Pulmonary artery endothelial cell (primary cell): Measurements from ENCODE around the gene ZCCHC10. TPM values are rescaled to one million over a fixed set of nuclear protein-coding genes. Genes with fewer than 3 reads are reported as not detected.
"Not testable (repeated sequence)": the region's sequence is repeated elsewhere in the genome, so short reads cannot be mapped to it uniquely, and the experiment has no call there.

ENCODE experiments used
- DNase-seq: peaks from one replicate; pipeline ENCODE4 v3.0.0-alpha.2; 2011; ENCODE audit warnings: low read depth, low spot score
- total RNA-seq: library from RNA; depleted of rRNA; stranded (reverse); fragments of >200 nt; gene quantifications from 2 replicates; pipeline ENCODE4 v1.2.3, GENCODE V29; 2014

The ZCCHC10 gene
- total RNA-seq, 1 donor from 2014 or later = 14.7 TPM

- DNase-seq = no peak
These were observed 15.6 kb upstream of the ZCCHC10 start for GRCh38 chr5:133041910-133042309.

DNA sequence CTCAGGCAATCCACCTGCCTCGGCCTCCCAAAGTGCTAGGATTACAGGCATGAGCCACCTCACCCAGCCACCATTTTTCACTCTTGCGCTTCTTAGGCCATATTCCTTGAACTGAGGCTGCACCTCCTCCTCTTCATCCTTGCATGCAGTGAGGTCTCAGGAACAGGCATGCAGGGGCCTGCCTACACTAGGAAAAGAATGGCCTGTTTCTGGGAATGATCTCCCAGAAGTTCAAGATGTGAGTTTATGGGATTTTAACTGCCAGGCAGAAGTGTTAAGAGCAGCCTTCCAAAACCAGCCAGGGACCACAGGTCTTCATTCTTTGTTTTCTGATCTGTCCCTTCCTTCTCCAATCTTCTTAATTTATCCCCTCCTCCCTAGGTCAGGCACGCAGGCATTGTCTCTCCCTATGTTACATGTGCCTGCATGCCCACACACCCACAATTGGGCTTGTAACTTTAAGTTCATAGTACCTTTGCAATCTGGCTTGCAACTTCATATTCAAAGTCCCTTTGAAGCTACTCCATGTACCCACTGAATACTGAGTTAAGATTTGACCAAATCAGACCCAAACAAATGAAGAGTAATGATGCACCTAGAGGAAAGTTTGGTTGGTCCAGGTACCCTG, 14.9 kb upstream of the ZCCHC10 start:
- no peak for DNase-seq

GRCh38 chr5:133036677-133037076, 10.3 kb upstream of the ZCCHC10 start:
- DNase-seq = not testable (repeated sequence)

DNA sequence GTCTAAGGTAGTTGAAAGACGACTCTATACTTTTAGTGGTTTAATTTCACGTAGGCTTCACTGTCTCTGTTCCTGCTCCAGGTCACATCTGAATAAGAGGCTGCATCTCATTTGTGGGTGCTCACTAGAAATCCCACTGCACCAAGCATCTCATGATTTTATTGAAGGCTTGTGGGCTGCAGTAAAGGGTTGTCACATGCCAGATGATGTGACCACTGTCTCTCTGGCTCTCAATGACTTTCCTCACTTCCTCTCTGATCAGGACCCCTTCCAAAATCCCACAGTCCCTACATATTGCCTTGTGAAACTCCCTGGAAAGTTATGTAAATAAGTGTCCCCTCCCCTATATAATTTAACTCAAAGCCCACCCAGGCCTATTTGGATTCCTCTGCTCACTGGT, 8.9 kb upstream of the ZCCHC10 start:
- DNase-seq = no peak

GRCh38 chr5:133034064-133034463, 7.7 kb upstream of the ZCCHC10 start:
- DNase-seq = no peak

DNA sequence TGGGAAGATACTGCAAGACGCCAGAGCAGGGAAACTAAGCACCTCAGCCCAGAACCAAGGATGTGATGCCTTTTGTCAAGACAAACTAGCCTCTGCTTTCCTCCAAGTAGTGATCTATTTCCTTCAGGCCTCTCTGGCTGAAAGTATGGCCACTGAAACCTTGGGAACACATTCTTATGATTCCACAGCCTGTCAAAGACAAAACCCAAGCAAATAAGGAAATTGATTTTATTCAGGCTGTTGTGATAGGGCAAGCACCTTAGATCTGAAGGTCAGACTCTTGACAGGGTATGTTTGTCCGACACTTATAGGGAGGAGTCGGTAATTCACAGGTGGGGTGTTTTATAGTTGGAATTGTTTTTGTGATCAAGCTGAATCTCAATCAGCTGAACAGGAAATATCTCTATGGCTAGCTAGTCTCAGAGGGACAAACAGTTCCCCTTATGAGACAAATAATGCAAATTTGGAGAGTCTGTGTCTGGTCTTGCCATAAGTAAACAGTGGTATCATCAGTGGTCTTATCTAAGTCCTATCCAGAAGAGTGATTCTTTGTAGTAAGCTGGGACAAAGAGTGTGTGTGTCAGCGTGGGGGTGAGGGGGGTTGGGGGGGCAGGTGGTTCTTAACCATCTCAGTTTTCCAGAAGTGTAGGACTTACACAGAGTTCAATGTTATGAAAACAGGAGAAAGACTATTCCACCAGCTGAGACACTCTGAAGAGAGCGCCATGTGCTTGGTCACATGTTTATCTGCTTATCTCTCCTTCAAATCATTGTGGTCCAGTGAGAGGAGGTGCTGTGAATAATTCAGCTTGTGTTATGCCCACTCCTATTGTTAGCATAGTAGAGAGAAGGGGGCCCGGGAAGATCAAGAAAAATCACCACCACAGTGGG, 6.7 kb upstream of the ZCCHC10 start:
- DNase-seq = no peak

DNA sequence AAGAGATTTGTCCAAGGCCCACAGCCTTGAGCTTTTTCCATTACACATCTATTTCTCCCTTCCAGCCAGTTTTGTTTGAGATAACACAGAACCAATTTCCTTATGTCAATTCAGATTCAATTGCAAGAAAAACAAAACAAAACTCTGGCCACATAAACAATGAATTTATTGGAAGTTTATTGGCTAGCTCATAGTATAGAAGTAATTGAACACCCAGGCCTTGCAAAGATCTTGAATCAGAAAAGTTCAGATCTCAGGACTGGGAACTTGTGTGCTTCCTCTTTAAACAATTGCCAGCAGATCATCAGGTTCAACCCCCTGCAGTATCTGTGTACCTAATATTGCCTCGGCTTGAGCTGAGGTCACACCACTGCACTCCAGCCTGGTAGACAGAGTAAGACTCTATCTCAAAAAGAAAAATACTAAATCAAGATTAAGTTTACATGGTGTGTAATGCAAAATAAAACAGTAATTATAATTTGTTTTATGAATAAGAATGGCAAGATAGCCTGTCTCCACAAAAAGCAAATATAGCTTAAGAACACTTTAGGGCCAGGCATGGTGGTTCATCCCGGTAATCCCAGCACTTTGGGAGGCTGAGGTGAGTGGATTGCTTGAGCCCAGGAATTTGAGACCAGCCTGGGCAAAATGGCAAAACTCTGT, 4.1 kb upstream of the ZCCHC10 start:
- DNase-seq = no peak

DNA sequence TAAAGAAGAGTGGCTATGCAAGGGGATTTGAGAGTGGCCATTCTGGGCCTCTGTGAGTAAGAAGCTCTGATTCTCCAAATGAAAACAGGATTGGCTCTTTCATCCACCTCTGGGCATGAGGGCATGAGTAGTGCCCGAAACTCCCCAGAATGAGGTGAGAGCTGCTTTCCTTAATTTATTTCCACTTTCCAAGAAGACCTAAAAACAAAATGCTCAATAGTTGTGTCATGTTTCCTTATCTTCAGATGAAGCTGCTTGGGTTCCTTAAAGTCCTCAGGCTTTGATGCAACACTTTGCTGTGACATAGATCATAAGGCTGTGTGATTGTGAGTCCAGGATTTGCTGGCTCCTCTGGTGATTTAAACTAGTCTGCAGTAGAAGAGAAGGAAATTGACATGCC, 3.1 kb upstream of the ZCCHC10 start:
- no peak for DNase-seq

DNA sequence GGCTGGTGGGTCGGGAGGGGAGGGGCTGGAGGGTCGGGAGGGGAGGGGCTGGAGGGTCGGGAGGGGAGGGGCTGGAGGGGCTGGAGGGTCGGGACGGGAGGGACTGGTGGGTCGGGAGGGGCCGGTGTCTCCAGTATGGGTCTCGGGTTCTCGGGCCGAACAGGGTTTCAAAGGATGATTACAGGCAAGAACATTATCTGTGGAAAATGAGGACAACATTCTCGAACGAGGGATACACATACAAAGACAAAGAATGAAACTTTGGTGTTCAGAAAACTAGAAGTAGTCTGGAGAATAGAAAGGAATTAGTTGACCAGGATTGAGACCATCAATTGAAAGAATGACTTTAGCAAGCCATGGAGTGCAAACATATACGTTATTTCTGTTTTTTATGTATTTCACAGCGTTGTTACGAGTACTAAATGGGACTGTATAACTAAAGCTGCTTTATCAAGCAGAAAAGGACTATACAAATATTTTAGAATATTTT, 360 bp upstream of the ZCCHC10 start:
- no peak for DNase-seq

DNA sequence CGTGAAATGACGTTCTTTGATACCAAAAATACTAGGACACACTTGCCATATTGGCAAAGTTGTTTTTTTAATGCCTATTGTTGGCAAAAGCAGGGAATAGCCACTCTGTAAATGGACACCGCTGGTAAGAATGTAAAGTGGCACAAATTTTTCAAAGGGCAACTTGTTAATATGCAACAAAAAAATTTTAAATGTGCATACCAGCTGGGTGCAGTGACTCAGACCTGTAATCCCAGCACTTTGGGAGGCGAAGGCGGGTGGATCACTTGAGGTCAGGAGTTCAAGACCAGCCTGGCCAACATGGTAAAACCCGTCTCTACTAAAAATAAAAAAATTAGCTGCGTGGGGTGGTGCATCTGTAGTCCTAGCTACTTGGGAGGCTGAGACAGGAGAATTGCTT, 6.9 kb downstream of the ZCCHC10 start:
- not testable (repeated sequence) for DNase-seq

DNA sequence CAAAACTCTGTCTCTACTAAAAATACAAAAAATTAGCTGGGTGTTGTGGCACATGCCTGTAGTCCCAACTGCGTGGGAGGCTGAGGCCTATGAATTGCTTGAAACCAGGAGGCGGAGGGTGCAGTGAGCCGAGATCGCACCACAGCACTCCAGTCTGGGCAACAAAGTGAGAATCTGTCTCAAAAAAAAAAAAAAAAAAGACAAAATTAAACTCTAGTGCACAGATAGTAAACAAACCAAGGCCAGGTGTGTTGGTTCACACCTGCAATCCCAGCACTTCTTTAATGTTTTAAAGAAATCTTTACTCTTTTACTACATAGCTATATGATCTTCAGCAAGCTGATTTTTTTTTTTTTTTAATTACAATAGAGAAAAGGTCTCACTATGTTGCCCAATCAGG, 8.4 kb downstream of the ZCCHC10 start:
- DNase-seq = no peak

DNA sequence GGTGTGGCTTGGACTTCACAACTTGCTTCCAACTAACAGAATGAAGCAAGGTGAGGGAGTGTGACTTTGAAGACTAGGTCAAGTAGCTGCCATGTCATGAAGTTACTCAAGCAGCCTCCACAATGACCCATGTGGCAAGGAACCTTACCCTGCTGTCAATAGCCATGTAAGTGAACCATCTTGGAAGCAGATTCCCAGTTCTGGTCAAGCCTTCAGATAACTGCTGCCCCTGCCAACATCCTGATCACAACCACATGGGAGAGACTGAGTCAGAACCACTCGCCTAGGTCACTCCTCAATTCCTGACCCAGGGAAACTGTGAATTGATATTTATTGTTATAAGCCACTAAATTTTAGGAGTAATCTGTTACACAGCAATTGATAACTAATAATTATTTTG, 10.9 kb downstream of the ZCCHC10 start:
- no peak for DNase-seq

GRCh38 chr5:133008455-133008854, 17.9 kb downstream of the ZCCHC10 start:
- DNase-seq = not testable (repeated sequence)

DNA sequence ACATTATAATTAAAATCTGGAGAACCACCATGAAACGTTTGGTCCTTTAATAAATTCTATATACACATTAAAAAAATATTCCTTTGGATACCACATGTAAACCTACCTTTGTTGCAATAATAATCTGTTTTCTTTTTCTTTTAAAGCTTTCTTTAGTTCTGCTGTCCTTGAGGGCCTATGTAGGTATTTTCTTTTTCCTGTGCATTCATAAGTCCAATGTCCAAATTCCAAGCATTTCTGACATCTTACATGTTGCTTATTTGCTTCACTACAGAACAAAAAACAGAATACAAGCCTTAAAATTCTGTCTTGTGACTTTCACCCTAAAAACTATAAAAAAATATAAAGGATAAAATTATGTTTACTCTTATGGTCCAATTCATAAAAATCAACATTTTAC, 19.7 kb downstream of the ZCCHC10 start:
- no peak for DNase-seq

DNA sequence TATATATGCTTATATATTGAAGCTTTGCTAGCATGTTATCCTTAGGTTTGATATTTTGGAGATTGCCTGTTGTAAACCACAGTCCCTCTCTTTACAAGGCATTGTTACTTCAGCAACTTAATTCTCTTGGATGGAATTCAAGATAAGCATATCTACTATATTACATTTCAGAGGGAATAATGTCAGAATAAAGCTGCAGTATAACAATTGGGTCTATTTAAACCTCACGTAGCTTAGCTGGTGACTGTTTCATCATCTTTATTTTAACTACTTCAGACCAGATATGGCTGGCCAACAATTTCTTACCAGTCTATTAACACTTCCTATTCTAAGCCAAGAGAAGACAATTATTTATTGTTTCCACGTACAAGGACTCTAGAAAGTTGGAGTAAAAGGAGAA, 27.1 kb downstream of the ZCCHC10 start:
- no peak for DNase-seq

DNA sequence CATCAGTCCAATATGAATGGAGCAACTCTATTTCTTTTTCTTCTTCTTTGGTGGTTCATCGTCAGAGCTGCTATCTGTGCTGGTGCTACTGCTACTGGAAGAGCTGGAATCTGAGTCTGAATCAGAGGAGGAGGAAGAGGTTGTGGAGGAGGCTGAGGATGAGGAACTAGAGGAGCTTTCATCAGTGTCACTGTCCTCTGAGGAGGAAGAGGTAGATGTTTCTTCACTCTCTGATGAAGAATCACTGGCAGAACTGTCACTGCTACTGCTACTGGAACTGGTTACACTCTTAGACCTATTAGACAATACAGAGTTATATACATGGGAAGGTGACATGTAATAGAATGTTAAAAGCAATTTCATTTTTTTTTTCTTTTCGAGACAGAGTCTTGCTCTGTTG, 27.8 kb downstream of the ZCCHC10 start:
- no peak for DNase-seq

DNA sequence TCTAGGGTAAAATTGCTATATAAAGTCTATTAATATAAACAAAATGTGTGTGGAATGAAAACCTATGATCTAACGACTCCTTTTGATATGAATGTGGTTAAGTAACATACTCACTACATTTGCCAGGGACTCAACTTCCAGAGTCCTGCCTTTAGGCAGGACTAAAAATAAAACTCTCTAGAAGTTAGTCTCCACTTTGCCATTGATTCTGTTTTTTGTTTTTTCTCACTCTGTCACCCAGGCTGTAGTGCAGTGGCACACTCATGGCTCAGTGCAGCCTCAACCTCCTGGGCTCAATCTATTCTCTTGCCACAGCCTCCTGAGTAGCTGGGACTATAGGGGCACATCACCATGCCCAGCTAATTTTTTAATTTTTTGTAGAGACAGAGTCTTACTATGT, 30.0 kb downstream of the ZCCHC10 start:
- no peak for DNase-seq

GRCh38 chr5:132987531-132988408, 38.6 kb downstream of the ZCCHC10 start:
- DNase-seq = no peak

DNA sequence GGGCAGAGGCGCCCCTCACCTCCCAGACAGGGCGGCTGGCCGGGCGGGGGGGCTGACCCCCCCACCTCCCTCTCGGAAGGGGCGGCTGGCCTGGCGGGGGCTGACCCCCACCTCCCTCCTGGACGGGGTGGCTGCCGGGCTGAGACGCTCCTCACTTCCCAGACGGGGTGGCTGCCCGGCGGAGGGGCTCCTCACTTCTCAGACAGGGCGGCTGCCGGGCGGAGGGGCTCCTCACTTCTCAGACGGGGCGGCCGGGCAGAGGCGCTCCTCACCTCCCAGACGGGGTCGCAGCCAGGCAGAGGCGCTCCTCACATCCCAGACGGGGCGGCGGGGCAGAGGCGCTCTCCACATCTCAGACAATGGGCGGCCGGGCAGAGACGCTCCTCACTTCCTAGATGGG, 43.4 kb downstream of the ZCCHC10 start:
- DNase-seq = not testable (repeated sequence)

DNA sequence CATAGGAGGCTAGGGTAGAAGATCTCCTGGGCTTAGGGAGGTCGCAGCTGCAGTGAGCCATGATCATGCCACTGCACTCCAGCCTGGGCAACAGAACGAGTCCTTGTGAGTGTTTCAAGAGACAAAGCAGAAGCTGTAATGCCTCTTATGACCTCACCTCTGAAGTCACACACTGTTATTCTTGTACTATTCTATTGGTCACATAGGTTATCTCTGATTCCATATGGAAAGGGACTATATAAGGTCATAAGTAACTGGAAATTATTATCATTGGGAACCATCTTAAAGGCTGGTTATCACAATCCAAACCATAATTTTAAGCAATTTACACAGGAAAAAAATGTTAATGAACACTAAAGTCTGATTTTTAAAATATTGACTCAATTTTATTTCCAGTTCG, 45.1 kb downstream of the ZCCHC10 start:
- DNase-seq = no peak

DNA sequence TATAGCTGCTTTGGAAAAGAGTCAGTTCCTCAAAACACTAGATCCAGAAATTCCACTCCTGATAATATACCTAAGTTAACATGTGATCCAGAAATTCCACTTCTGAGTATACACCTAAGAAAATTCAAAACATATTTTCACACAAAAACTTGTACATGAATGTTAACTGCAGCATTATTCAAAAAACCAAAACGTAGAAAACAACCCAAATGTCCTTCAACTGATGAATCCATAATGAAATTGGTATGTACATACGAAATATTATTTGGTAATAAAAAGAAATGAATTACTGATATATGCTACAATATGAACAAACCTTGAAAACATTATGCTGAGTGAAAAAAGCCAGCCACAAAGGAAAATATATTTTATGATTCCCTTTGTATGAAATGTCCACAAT, 46.4 kb downstream of the ZCCHC10 start:
- DNase-seq = no peak
